ENCODE data around the gene MTMR6.
"Not testable (repeated sequence)": the region's sequence is repeated elsewhere in the genome, so short reads cannot be mapped to it uniquely, and the experiment has no call there.

Gene MTMR6

DNA sequence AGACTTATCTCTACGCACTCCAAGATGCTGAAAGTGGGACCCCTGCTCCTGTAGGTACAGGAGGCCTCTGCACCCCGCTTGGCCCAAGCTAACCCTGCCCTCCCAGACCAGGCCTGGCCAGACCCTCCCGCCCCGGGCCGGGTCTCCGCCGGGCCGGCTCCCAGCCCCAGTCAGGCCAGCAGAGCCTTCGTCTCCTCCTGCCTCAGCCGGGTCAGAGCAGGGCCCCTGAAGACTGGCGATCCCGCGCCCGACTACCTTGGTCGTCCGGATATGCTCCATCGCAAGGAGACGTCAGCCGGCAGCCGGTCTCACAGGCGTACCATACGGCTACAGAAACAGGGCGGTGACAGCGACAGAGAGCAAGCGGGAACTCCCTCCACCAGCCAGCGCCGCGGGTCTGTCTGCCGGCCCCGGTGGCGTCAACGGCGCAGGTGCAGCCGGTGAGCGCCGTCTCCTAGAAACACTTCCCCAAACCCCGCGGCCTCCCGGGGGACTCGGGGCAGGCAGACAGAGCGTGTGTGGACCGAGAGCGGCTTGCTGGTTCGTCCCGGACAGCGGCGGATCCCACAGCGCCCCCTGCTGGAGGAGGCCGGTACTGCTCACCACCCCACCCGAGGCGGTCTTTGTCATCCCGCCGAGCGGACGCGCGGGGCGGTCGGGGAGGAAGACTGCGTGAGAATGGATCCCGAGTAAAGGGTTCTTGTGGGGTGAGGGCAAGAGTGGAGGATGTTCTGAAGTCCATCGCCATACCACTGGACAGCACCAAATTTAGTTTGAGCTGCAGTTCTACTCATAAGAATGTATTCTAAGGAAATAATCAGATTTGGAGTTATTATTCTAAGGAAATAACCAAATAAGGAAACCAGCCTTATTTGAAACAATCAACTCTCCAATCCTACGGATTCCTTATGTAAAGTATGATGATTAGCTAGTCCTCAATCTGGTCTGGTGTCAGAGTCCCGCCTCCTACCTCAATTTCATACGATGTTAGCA, at the start of gene MTMR6:
TSS of gene MTMR6 (minus strand) at position 520 of the 993 bp plus-strand sequence. CDS start at position 279, 241 bp downstream.
- DNase-seq (ENCODE audit: low spot score), result peak; percentile 91

DNA sequence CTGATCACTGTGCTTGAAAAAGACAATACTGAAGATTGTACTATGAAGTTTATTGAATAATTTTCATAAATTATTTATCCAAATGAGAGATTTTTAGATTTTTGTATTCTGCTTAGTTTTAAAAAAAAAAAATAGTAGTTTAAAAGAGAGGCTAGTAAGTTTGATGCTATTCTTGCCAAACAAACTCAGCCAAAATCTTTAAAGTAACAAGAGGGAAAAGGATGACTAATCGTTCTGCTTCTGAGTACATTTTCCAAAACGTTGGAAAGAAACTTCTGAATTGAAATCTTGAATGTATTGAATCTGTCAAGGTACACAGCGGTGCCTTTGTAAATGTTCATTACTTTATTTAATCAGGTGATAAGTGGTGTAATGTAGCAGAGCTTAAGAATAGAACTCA, 48.6 kb upstream of the MTMR6 start:
- DNase-seq (ENCODE audit: low spot score), result no peak

DNA sequence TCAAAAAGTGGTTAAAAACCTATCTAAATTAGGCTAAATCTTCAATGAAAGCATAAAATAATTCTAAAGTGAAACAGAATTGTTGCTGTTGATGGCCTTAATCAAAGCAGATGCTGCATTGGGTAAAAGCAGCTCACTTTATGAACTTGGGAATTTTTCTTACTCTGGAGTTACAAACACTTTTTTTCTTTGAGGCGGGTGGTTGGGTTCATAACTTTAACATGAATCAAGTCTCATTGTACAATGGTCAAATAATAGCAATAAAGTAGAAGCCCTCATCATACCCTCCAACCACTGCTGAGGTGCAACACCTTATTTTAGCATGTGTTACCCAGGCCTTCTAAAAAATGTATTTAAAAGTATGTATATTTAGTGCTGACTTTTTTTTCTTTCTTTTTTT, 43.3 kb upstream of the MTMR6 start:
- no peak for DNase-seq (ENCODE audit: low spot score)

DNA sequence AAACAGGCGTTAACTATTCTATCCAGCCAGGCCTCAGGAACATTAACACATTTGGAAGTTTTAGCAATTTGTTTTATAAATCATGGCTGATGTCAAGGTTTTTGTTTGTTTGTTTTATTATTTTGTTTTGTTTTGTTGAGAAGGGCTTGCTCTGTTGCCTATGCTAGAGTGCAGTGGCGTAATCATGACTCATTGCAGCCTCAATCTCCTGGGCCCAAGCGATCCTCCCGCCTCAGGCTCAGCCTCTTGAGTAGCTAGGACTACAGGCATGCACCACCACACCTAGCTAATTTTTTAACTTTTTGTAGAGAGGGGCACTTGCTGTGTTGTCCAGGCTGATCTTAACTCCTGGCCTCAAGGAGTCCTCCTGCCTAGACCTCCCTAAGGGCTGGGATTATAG, 42.4 kb upstream of the MTMR6 start:
- no peak for DNase-seq (ENCODE audit: low spot score)

DNA sequence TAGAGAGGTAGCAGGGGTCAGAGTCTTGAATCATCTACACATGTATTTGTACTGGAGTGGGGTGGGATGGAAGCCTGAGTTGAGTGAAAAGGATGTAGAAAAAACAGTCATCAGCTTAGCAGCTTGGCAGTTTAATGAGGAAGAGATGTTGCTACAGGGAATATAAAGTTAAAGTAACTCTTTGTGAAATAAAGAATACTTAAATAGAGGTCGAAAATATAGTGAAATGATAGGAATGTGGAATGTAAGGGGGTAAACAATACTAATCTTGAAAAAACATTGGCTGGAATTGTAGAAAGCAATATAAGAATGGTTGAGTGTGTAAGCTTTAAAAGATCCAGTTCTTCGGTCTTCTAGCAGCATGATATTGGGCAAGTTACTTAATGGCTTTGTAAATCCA, 36.8 kb upstream of the MTMR6 start:
- DNase-seq (ENCODE audit: low spot score), result no peak

DNA sequence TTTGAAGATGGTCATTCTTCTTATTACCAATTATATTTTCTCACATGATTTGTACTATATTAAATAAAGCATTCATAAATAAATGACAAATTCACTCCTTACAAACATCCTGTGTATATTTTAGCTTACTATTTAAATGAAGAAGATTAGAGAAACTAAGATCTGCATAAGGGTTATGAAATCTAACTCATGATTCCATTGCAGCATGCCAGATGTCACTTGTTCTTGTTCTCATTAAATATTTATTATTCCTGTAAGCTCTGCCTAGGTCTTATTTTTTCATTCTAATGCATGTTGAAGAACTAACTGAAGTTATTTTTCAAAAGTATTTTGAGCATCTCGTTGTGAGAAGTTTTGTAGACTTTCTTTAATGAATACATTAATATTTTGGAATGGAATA, 32.5 kb upstream of the MTMR6 start:
- no peak for DNase-seq (ENCODE audit: low spot score)

DNA sequence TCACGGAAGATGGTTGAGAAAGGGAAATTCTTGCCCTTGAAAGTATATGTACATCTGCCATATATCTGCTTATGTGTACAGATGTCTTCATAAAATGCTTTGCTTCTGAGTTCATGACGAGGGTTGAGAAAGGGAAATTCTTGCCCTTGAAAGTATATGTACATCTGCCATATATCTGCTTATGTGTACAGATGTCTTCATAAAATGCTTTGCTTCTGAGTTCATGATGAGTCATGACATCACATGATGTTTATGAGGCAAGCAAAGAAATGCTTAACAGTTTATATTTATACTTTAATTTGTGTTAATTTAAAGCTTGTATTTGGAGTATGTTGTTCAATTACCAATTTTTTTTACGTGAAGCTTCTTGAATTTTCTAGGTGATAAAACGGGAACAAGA, 31.7 kb upstream of the MTMR6 start:
- not testable (repeated sequence) for DNase-seq (ENCODE audit: low spot score)

DNA sequence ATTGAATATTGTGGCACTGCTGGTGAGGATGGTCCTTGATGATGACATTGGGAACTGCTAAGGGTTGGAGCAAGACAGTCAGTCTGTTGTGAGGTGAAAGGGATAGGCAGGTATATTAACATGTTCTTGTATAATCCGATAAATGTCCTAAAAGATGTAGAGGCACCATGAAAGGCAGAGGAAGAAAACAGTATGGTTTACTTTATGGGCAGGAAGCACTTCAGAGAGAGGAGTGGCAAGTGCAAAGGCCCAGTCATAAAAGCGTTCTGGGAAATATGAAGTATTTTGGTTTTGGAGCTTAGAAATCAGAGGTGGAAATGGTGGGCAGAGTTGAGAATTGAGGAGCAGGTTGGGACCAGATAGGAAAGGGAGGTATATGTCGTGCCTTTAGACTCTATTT, 23.6 kb upstream of the MTMR6 start:
- DNase-seq (ENCODE audit: low spot score), result no peak

DNA sequence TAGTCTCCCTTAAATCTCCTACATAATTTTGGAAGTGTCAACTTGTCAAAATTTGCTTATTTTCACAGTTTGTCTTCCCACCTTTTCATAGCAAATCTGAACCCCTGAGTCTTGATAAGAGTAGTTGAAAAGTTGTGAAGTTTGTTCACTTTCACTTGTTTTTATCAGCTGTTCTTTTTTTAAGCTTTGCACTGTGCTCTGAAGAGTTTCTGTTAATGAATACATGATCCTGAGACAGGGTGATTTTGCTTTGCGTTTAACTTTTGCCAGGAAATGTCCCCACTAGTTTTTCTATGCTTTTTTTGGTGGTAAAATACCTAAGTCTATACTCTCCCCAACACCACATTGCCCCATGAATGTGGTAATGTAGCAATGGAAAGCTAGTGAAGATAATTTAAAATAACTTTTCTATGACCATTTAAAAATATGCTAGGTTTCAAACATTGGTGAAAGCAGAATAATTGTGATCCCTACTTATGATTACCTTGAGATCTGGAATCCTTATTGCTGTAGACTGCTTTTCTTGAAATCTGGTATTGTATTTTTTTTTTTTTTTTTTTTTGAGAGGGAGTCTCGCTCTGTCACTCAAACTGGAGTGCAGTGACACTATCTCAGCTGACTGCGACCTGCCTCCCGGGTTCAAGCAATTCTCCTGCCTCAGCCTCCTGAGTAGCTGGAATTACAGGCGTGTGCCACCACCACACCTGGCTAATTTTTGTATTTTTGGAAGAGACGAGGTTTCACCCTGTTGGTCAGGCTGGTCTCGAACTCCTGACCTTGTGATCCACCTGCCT, 19.6 kb upstream of the MTMR6 start:
- DNase-seq (ENCODE audit: low spot score), result no peak

DNA sequence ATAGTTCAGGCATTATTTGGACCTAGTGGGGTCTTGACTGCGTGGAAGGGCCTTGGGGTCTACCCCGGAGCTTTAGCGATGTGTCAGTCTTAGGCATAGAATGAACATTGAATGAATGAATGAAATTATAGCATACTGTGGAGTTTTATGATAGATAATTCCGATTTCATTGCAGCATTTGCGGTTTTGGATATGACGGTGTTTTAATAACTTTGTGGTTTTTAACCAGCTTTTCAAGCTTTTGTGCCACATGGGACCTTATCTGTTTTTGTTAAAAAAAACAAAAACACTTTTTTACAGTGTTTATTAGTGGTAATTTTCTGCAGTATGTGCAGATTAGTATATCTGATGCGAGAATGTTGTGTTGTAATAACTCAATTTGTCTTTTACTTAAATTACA, 14.8 kb upstream of the MTMR6 start:
- no peak for DNase-seq (ENCODE audit: low spot score)

DNA sequence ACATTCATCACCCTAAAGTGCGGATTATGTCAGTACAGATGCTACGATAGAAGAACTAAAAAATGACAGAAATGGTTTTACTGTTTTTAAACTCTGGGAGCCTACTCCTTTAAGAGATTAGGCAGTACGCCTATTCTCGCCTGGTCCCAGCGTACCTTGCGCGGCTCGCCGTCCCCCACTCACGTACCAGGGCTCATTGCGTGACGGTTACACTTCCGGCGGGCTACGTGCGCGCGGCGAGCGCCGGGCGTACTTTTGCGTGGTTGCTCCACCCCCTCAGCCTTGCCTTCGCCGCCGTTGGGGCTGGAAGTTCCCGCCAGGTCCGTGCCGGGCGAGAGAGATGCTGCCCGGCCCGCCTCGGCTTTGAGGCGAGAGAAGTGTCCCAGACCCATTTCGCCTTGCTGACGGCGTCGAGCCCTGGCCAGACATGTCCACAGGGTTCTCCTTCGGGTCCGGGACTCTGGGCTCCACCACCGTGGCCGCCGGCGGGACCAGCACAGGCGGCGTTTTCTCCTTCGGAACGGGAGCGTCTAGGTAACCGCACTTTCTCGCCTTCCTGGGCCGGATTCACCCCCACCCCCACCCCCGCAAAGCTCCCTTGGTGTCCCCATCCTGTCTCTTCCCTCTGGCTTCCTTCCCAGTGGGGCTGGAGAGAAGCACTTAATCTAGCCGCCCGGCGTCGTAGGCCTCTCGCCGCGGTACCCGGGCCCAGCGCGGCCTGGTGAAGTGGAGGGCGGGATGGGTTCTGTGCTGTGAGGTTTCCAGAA, 14.2 kb upstream of the MTMR6 start, which contains the start of gene NUP58:
TSS of gene NUP58 (plus strand) at position 279 of the 767 bp plus-strand sequence. CDS start at position 428, 149 bp downstream.
- DNase-seq (ENCODE audit: low spot score), result peak; percentile 93

DNA sequence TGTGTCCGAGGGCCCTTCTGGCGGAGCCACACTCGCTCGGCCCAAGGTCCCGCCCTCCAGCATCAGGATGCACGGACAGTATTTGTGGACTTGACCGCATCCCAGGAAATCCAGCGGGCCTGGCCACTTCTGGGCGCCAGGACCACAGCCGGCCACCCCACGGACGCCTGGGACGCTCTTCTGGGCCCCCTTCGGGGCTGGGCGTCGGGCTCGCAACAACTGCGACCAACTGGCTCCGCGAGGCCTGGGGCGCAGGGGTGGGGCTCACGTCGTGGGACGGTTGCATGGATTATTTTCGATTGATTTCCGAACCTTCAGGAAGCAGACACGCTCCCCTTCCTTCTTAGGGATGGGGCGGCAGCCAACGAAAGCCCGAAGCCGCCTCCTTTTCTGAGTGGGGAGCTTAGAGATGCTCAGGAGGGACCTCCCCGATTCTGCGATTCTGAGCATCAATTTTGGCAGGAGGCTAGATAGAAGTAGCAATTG, 13.6 kb upstream of the MTMR6 start:
- no peak for DNase-seq (ENCODE audit: low spot score)

DNA sequence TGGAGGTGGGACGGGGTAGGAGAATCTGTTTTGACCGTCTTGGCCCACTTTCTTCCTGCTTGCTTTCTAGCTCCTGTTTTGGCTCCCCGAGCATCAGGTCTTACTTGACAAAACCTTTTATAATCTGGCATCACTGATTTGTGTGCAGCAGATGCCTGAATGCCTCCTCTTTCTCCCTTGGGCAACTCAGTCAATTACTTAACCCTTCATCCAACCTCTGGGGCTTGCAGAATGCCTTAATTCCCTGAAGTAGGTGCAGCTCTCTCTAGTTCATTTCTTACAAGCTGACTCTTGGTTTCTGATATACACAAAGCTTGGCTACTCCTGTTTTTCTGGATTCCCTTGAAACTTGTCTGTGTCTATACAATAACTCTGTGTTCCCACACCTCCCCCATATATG, 8.4 kb upstream of the MTMR6 start:
- no peak for DNase-seq (ENCODE audit: low spot score)

DNA sequence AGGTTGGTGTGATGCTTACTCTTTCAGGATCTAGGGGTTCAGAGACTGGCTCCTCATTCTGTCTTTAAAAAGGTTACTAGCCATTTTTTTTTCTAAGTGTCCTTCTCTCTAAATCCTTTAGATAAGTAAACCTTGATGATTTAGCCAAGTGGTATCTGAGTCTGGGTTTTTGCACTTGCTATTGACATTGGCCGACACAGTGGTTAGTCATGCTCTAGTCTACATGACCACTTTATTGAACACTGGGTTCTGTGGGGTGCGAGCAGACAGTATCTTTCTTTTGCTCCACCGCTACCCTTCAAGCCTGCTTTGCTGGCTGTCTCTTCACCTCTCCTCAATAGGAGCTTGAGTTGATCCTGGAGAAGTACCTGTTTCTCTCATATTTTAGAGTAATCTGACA, 7.9 kb upstream of the MTMR6 start:
- no peak for DNase-seq (ENCODE audit: low spot score)

DNA sequence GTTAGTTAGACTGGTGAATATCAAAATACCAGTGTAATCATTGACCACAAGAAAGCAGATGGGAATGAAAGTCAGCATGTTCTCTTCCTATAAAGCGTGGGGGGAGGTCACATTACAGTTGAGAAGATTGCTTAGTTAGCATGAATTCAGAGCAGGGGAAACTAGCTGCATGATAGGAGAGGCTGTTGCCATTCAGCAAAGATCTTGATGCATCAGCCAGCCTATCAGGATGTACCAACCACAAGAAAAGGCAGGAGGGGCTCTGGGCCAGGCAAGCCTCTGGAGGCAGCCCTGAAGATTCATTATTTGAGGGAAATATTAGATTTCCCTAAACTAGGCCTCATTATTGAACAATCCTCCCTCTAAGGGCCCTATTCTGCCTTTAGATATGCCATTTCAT, 5.0 kb upstream of the MTMR6 start:
- peak; percentile 50 for DNase-seq (ENCODE audit: low spot score)

DNA sequence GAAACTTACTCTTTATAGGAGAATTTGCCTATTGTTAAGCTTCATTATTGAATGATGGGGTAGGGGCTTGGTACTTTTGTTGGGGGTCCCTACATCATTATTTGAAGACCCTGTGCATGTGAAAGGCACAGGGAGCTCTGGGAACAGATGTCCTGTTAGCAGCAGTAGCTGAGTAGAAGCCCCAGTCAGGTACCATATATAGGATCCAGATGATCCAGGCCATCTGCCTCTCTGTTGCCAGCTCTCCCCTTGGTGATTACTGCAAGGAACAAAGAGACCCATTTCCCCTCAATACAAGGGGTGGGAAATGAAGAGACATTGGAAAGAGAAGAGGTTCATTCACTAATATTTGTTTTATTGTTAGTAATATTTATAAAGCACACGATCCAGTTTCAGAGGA, 4.4 kb upstream of the MTMR6 start:
- DNase-seq (ENCODE audit: low spot score), result no peak

DNA sequence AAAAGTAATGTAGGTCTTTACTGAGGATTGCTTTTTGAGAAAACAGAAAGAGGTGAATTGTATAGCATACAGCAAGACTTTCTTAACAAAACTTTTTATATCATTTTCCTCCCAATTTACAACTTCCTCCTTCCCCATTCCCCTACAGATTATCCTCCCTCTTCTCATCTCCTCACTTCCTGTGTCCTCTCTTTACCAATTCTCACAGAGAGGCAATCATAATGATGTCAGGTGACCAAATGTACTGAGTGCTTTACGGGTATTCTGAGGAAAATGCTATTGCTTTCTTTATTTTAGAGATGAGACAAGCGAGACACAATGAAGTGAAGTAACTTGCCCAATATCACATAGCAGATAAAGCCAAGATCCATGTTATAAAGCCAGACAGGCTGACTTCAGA, 1.7 kb upstream of the MTMR6 start:
- no peak for DNase-seq (ENCODE audit: low spot score)

DNA sequence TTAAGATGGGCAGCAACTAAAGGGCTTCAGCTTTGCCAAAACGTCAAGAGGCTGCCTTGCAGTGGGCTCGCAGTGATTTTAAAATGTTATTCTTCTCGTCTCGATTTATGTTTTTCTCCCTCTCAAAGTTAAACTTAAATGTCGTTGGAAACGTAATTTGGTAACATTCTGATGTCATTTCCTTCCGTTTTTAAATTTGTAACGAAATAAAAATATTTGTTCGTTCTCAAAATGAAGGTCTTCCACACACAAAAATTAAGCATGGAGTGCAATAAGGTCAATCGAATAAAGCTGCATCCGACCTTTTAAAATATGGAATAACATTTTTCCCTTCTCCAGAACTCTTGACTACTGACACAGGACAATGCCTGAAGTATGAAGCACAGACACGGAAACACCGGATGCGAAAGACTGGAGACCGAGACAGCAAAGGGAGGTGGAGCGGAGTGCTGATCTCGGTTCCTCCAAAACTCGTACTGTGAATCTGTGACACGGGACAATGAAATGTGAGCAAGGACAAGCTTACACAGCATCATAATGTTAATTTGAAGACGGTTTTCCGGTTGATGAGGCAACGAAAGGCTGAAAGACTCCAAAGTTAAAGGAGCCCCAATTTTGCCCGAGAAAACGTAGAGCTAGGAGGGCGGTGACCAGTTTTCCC, 850 bp downstream of the MTMR6 start:
- DNase-seq (ENCODE audit: low spot score), result peak; percentile 46

DNA sequence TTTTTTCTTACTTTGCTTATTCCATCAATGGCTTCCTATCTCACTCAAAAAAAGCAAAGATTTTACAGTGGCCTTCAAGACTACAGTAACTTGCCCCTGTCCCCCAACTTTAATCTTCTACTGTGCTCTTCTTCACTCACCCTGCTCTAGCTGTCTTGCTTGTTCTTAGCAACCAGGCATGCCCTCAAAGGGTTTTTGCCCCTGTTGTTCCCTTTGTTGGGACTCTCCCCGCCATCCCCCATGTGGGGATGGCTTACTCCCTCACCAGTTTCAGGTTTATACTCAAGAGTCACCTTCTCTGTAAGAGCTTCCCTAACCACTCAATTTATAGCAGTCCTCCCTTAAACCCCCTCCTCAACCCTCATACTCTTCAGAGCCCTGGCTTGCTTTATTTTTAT, 5.4 kb downstream of the MTMR6 start:
- DNase-seq (ENCODE audit: low spot score), result no peak

DNA sequence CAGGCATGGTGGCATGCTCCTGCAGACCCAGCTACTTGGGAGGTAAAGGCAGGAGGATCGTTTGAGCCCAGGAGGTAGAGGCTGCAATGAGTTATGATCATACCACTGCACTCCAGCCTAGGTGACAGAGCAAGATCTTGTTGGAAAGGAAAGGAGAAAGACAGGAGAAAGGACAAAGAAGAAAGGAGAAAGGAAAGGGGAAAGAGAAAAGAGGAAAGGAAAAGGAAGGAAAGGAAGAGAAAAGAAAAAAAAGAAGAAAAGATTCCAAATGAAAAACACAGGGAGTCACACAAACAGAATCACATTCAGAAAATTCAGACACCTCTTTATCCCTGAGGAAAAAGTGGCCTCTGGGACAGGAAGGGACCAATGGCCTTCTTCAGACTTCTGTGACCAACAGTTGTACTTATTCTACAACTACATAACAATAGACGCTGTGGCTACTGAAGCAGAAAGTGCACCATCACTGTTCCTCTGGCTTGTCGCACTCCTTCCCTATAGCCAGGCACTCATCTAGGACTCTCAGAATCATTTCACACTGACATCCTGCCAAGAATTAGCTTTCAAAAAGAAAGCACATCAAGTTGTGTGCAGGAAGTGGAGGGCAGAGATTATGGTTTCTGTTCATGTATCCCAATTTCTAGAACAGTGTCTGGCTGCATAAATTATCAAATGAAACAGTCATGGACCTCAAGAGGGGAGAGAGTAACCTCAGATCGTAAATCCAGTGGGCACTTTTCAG, 5.9 kb downstream of the MTMR6 start:
- DNase-seq (ENCODE audit: low spot score), result no peak

DNA sequence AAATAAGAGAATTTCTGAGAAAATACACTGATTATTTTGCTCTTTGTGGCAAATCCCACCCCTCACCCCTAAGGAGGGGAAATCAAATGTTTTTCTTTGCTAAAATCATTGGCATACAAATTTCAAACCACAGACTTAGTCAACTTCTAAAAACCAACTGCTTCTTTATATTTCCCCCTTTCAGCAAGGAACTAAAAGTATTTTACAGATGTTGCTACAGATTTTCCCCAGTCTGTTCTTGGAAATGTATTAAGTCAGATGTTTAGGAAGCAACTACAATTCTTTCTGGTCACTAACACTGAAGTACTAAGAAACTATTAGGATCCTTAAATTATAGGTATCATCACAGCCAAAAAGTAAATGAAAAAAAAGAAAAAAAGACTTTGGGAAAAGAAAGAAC, 6.9 kb downstream of the MTMR6 start:
- no peak for DNase-seq (ENCODE audit: low spot score)
